ENCODE measurements around the gene PGGHG. TPM values are rescaled to one million over a fixed set of nuclear protein-coding genes. Genes with fewer than 3 reads are reported as not detected.

Gene PGGHG
- total and polyA plus RNA-seq, 2 of the 13 experiments (the other 11 are each of a cell fraction or from before 2014, with no cell fraction given), result 5.9 to 14.8 TPM

DNA sequence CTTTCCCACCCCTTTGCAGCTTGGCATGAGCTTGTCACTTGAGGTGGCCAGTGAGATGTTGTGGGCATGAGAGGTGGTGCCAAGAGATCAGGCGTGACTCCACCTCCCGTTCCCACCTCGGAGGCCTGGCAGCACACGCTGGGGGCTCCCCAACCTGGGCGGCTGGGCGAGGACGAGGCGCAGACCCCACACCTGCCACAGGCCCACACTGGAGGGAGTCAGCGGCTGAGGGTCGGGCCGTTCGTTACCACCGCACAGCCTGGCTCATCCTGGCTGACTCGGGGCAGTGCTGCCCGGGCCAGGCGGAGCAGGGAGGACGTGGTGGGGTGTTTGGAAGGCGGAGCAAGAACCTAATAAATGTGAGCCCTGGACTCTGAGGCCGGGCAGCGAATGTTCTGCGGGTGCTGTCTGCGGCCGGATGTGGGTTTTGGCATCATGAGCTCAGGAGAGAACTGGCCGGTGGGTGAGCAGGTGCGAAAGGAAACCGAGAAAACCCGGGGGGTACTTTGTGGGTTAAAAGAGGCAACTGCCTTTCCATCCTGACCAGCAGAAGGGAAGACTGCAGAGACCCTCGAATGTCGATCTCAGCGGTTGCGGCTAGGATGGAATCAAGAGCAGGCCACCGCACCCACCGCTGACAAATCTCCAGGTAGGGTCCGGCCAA, 41.9 kb downstream of the PGGHG start (continued):
- TF ChIP-seq, protein P1, sequence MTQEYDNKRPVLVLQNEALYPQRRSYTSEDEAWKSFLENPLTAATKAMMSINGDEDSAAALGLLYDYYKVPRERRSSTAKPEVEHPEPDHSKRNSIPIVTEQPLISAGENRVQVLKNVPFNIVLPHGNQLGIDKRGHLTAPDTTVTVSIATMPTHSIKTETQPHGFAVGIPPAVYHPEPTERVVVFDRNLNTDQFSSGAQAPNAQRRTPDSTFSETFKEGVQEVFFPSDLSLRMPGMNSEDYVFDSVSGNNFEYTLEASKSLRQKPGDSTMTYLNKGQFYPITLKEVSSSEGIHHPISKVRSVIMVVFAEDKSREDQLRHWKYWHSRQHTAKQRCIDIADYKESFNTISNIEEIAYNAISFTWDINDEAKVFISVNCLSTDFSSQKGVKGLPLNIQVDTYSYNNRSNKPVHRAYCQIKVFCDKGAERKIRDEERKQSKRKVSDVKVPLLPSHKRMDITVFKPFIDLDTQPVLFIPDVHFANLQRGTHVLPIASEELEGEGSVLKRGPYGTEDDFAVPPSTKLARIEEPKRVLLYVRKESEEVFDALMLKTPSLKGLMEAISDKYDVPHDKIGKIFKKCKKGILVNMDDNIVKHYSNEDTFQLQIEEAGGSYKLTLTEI (CRISPR knock-in tag; conservative IDR thresholded peaks at IDR 0.05), result no peak
- TF ChIP-seq ZMAT3 (CRISPR knock-in tag; conservative IDR thresholded peaks at IDR 0.05), result no peak
- no peak for TF ChIP-seq ZNF234 (CRISPR knock-in tag; conservative IDR thresholded peaks at IDR 0.05)
- TF ChIP-seq ZNF337 (CRISPR knock-in tag; IDR thresholded peaks at IDR 0.05; ENCODE audit: borderline replicate concordance, low read depth), result no peak
- TF ChIP-seq ZNF17 (CRISPR knock-in tag; IDR thresholded peaks at IDR 0.05), result no peak
- no peak for TF ChIP-seq ZNF510 (CRISPR knock-in tag; IDR thresholded peaks at IDR 0.05; ENCODE audit: low read depth)
- TF ChIP-seq ZFP36 (IDR thresholded peaks at IDR 0.05; ENCODE audit: borderline replicate concordance, low read depth, low read length, partially characterized antibody), result no peak
- TF ChIP-seq ZNF282 (IDR thresholded peaks at IDR 0.05; ENCODE audit: partially characterized antibody), result no peak
- TF ChIP-seq MATR3 (CRISPR knock-in tag; IDR thresholded peaks at IDR 0.05), result no peak
- TF ChIP-seq NCOA1 (CRISPR knock-in tag; IDR thresholded peaks at IDR 0.05), result no peak
- no peak for TF ChIP-seq ZNF546 (CRISPR knock-in tag; conservative IDR thresholded peaks at IDR 0.05)
- peak; percentile 38; the same call in 1 of the 2 replicates for TF ChIP-seq RBFOX2 (IDR thresholded peaks at IDR 0.05; ENCODE audit: low read depth, low read length)
- TF ChIP-seq, protein P2, sequence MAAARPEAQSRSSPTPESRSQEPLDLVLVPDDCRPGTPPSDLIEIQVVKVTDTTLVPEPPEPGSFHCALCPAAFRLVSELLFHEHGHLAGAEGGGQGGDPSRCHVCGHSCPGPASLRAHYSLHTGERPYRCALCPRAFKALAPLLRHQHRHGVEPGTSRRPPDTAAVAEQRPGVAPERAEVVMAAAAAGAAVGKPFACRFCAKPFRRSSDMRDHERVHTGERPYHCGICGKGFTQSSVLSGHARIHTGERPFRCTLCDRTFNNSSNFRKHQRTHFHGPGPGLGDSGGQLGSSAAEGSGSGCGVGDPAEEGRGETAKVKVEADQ (CRISPR knock-in tag; IDR thresholded peaks at IDR 0.05; ENCODE audit: borderline replicate concordance), result no peak
- no peak for TF ChIP-seq FOXA3 (CRISPR knock-in tag; IDR thresholded peaks at IDR 0.05)
- TF ChIP-seq RFXANK (CRISPR knock-in tag; IDR thresholded peaks at IDR 0.05), result no peak
- TF ChIP-seq GFI1 (CRISPR knock-in tag; IDR thresholded peaks at IDR 0.05; ENCODE audit: borderline replicate concordance), result no peak
- TF ChIP-seq SMYD3 (CRISPR knock-in tag; IDR thresholded peaks at IDR 0.05), result no peak
- TF ChIP-seq, protein P3, sequence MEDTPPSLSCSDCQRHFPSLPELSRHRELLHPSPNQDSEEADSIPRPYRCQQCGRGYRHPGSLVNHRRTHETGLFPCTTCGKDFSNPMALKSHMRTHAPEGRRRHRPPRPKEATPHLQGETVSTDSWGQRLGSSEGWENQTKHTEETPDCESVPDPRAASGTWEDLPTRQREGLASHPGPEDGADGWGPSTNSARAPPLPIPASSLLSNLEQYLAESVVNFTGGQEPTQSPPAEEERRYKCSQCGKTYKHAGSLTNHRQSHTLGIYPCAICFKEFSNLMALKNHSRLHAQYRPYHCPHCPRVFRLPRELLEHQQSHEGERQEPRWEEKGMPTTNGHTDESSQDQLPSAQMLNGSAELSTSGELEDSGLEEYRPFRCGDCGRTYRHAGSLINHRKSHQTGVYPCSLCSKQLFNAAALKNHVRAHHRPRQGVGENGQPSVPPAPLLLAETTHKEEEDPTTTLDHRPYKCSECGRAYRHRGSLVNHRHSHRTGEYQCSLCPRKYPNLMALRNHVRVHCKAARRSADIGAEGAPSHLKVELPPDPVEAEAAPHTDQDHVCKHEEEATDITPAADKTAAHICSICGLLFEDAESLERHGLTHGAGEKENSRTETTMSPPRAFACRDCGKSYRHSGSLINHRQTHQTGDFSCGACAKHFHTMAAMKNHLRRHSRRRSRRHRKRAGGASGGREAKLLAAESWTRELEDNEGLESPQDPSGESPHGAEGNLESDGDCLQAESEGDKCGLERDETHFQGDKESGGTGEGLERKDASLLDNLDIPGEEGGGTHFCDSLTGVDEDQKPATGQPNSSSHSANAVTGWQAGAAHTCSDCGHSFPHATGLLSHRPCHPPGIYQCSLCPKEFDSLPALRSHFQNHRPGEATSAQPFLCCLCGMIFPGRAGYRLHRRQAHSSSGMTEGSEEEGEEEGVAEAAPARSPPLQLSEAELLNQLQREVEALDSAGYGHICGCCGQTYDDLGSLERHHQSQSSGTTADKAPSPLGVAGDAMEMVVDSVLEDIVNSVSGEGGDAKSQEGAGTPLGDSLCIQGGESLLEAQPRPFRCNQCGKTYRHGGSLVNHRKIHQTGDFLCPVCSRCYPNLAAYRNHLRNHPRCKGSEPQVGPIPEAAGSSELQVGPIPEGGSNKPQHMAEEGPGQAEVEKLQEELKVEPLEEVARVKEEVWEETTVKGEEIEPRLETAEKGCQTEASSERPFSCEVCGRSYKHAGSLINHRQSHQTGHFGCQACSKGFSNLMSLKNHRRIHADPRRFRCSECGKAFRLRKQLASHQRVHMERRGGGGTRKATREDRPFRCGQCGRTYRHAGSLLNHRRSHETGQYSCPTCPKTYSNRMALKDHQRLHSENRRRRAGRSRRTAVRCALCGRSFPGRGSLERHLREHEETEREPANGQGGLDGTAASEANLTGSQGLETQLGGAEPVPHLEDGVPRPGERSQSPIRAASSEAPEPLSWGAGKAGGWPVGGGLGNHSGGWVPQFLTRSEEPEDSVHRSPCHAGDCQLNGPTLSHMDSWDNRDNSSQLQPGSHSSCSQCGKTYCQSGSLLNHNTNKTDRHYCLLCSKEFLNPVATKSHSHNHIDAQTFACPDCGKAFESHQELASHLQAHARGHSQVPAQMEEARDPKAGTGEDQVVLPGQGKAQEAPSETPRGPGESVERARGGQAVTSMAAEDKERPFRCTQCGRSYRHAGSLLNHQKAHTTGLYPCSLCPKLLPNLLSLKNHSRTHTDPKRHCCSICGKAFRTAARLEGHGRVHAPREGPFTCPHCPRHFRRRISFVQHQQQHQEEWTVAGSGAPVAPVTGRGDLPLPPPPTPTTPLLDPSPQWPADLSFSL (CRISPR knock-in tag; IDR thresholded peaks at IDR 0.05), result no peak
- 0 out of 2 replicates have a peak, but pooled peaks have one; percentile 20 for TF ChIP-seq ZBTB7A (CRISPR knock-in tag; IDR thresholded peaks at IDR 0.05)
- TF ChIP-seq ZNF12 (CRISPR knock-in tag; IDR thresholded peaks at IDR 0.05), result peak; percentile 67; the same call in 1 of the 2 replicates
- no peak for TF ChIP-seq STAG1 (CRISPR knock-in tag; IDR thresholded peaks at IDR 0.05)
- 0 out of 2 replicates have a peak, but pooled peaks have one; percentile 10 for TF ChIP-seq ZNF121 (CRISPR knock-in tag; IDR thresholded peaks at IDR 0.05)
